ENCODE measurements around the gene NAP1L1.

Gene NAP1L1

GRCh38 chr12:76008428-76008827, 76.1 kb downstream of the NAP1L1 start:
- ATAC-seq: no peak
- no peak for TF ChIP-seq ZNF70 (CRISPR knock-in tag; IDR thresholded peaks at IDR 0.05)
- TF ChIP-seq TSHZ2 (CRISPR knock-in tag; IDR thresholded peaks at IDR 0.05): no peak
- TF ChIP-seq POU6F1 (CRISPR knock-in tag; IDR thresholded peaks at IDR 0.05; ENCODE audit: borderline replicate concordance, low read depth): no peak
- no peak for TF ChIP-seq RARB (CRISPR knock-in tag; IDR thresholded peaks at IDR 0.05)
- TF ChIP-seq CSRNP3 (CRISPR knock-in tag; IDR thresholded peaks at IDR 0.05): no peak
- TF ChIP-seq ZFP30 (CRISPR knock-in tag; IDR thresholded peaks at IDR 0.05): no peak
- TF ChIP-seq GLIS3 (CRISPR knock-in tag; IDR thresholded peaks at IDR 0.05): no peak
- TF ChIP-seq ZNF565 (CRISPR knock-in tag; conservative IDR thresholded peaks at IDR 0.05; ENCODE audit: low read depth): no peak
- no peak for TF ChIP-seq CREB5 (CRISPR knock-in tag; IDR thresholded peaks at IDR 0.05; ENCODE audit: low read depth)
- TF ChIP-seq ESRRG (CRISPR knock-in tag; IDR thresholded peaks at IDR 0.05): no peak
- no peak for TF ChIP-seq SNAI2 (CRISPR knock-in tag; IDR thresholded peaks at IDR 0.05)
- no peak for TF ChIP-seq ZFP3 (CRISPR knock-in tag; IDR thresholded peaks at IDR 0.05)
- TF ChIP-seq PPARA (CRISPR knock-in tag; IDR thresholded peaks at IDR 0.05; ENCODE audit: borderline replicate concordance): no peak
- TF ChIP-seq CSDC2 (CRISPR knock-in tag; IDR thresholded peaks at IDR 0.05): no peak

GRCh38 chr12:76007640-76008039, 76.8 kb downstream of the NAP1L1 start:
- TF ChIP-seq TCF4 (CRISPR knock-in tag; IDR thresholded peaks at IDR 0.05; ENCODE audit: borderline replicate concordance) (no peak), ZC3H10 (CRISPR knock-in tag; IDR thresholded peaks at IDR 0.05) (no peak), POU6F1 (CRISPR knock-in tag; IDR thresholded peaks at IDR 0.05; ENCODE audit: borderline replicate concordance, low read depth) (no peak), PPARA (CRISPR knock-in tag; IDR thresholded peaks at IDR 0.05; ENCODE audit: borderline replicate concordance) (no peak), ZFP30 (CRISPR knock-in tag; IDR thresholded peaks at IDR 0.05) (no peak), CREB5 (CRISPR knock-in tag; IDR thresholded peaks at IDR 0.05; ENCODE audit: low read depth) (no peak), ARNTL (CRISPR knock-in tag; IDR thresholded peaks at IDR 0.05; ENCODE audit: borderline replicate concordance, low read depth) (no peak), CSRNP3 (CRISPR knock-in tag; IDR thresholded peaks at IDR 0.05) (no peak)
- ATAC-seq: no peak

All from SK-N-SH treated with all-trans-retinoic acid at 6 μM for 48 hours (cell line).